Activated CD4-positive, CD25-positive, alpha-beta regulatory T cell treated with anti-CD3 and anti-CD28 coated beads, Interleukin-2, amount 50 U/mL, for 72 hours (primary cell): ENCODE results near the gene ERCC8.

Source experiments
- DNase-seq: peaks from one replicate; pipeline ENCODE4 v3.0.0; 2021

ERCC8 gene

GRCh38 chr5:60830581-60831127 is 114.2 kb downstream of the ERCC8 start:
- DNase-seq, result no peak

GRCh38 chr5:60829490-60830266 is 115.2 kb downstream of the ERCC8 start:
- no peak for DNase-seq

- DNase-seq, result no peak
Measured at GRCh38 chr5:60827201-60827600, 117.7 kb downstream of the ERCC8 start.

GRCh38 chr5:60826653-60827052 is 118.2 kb downstream of the ERCC8 start:
- no peak for DNase-seq
